Activated gamma-delta T cell (primary cell): ENCODE data around the gene KIR2DL3.

ENCODE experiments used
- DNase-seq: peaks from one replicate; lab custom pipeline; 2025; lab: John Stamatoyannopoulos, UW

The KIR2DL3 gene

DNA sequence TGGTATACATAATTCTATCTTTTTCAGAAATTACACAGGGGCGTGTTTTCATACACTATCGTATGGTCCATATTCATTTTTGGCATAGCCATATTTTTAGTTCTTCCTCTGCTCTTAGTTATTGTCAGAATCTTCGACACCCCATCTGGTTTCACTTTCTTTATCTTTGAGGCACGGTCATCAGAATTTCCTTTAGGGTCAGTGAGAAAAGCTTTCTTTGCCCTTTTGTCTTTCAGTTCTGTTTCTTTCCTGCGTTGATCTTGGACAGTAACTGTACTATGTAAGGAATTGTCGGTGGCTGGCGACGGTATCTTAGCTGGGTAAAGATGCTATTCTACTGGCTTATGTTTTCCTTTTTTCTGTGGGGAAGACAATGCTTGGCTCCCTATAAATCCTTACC, 54.5 kb downstream of the KIR2DL3 start:
- no peak for DNase-seq

- DNase-seq: no peak
Measured at GRCh38 chr19:54795758-54796157, 57.4 kb downstream of the KIR2DL3 start.
